Measurements from ENCODE around the gene TRIL. TPM values are rescaled to one million over a fixed set of nuclear protein-coding genes. Genes with fewer than 3 reads are reported as not detected.

The TRIL gene
- total and polyA plus RNA-seq, 4 donors, result 0.13 to 7.0 (median 0.79) TPM

Other genes with a start within 250 kb of the TRIL start
- gene CPVL, start 188.2 kb upstream of the TRIL start, total RNA-seq, result 10 to 100 TPM; 20.6 to 50.2 TPM
- gene CPVL, start 188.2 kb upstream of the TRIL start, polyA plus RNA-seq, result 10 to 100 TPM in 1 of 2 donors, 1 to 10 TPM in 1; 2.7 to 27.9 TPM
- 10 to 100 TPM in 1 of 2 donors, 1 to 10 TPM in 1; 7.6 to 22.0 TPM for gene CHN2, start 236.4 kb upstream of the TRIL start, total RNA-seq
- gene CHN2, start 236.4 kb upstream of the TRIL start, polyA plus RNA-seq, result 10 to 100 TPM in 1 of 2 donors, under 1 TPM in 1; 0.61 to 23.2 TPM

All from aorta (tissue), 4 donors.